Mesothelial cell of epicardium (in vitro differentiated cells): ENCODE results near the gene RSRC1. TPM values are rescaled to one million over a fixed set of nuclear protein-coding genes. Genes with fewer than 3 reads are reported as not detected.

ENCODE experiments used
- DNase-seq, 2 experiments: peaks; one replicate each; pipeline ENCODE4 v3.0.0; 2021; ENCODE audit warnings: low spot score in 2 of 2; ENCODE audit not compliant: unreplicated experiment in 2 of 2
- H3K27ac Mint-ChIP-seq: 2 replicates; pipeline ENCODE4 v1.8.0; 2021; ENCODE audit warnings: mixed read lengths
- H3K27me3 Mint-ChIP-seq: 2 replicates; pipeline ENCODE4 v1.8.0; 2021; ENCODE audit warnings: low read depth, mixed read lengths
- H3K36me3 Mint-ChIP-seq: 2 replicates; pipeline ENCODE4 v1.8.0; 2021; ENCODE audit warnings: mixed read lengths
- H3K4me1 Mint-ChIP-seq: 2 replicates; pipeline ENCODE4 v1.8.0; 2021; ENCODE audit warnings: mixed read lengths
- H3K4me3 Mint-ChIP-seq: 2 replicates; pipeline ENCODE4 v1.8.0; 2021; ENCODE audit warnings: mild to moderate bottlenecking, moderate library complexity, mixed read lengths
- H3K9me3 Mint-ChIP-seq: 2 replicates; pipeline ENCODE4 v1.8.0; 2021; ENCODE audit warnings: mixed read lengths
- total RNA-seq: library from RNA; stranded (reverse); gene quantifications from 3 replicates; pipeline ENCODE4 v1.2.1, GENCODE V29; 2021
- TF ChIP-seq, protein P1 (sequence below): fragments of 200-600 bp; sonication (generic); IDR thresholded peaks from one replicate; pipeline ENCODE4 v1.5.0; 2021; ENCODE audit warnings: antibody characterized with exemption; ENCODE audit not compliant: unreplicated experiment

RSRC1 gene
- total RNA-seq, 1 donor from 2014 or later: 34.9 TPM

DNA sequence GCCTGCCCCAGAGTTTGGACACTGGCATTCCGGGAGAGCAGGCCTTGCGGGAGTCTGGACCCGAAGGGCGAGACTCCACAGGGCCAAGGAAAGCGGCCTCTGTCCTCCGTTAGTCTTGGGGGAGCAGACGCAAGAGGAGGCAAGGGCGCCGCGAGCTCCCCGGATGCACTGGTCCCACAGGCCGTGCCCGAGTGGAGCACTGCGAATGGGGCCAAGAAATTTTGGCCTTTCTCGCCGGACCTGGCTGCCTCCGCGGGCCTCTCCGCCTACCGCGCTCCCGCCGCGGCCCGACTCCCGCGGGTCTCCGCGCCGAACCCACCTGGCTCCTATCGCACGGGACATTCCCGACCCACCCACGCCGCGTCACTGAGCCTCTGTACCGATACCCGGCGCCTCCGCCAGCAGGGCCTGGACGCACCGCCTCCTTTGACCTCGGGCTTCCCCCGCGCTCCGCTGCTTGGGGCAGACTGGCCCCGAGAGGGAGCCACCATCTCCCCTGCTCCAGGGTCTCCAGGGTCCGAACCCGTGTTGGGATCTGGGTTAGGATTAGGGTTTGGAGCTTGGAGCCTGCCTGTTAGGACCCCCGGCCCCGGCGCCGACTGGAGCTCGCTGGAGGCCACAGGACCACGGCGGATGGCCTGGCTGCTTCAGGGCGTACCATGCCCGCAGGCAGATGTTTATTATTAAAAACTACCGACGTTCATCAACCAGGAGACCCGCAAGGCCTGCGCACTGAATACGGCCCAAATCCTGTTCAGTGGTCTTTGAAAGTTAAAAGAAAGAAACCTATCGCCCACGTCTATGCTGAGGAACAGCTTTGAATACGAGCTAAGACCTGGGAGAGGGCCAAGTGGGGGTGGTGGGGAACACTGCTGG is 15.4 kb upstream of the RSRC1 start:
- Mint-ChIP-seq H3K36me3 (no peaks in the 10 kb centered on the region), H3K27me3 (peaks cover 99% of the 10 kb centered on the region), H3K4me1 (peaks cover 8% of the 10 kb centered on the region), H3K9me3 (no peaks in the 10 kb centered on the region), H3K27ac (no peak overlapping the region), H3K4me3 (peak overlapping the region; percentile 25)
- TF ChIP-seq, protein P1, sequence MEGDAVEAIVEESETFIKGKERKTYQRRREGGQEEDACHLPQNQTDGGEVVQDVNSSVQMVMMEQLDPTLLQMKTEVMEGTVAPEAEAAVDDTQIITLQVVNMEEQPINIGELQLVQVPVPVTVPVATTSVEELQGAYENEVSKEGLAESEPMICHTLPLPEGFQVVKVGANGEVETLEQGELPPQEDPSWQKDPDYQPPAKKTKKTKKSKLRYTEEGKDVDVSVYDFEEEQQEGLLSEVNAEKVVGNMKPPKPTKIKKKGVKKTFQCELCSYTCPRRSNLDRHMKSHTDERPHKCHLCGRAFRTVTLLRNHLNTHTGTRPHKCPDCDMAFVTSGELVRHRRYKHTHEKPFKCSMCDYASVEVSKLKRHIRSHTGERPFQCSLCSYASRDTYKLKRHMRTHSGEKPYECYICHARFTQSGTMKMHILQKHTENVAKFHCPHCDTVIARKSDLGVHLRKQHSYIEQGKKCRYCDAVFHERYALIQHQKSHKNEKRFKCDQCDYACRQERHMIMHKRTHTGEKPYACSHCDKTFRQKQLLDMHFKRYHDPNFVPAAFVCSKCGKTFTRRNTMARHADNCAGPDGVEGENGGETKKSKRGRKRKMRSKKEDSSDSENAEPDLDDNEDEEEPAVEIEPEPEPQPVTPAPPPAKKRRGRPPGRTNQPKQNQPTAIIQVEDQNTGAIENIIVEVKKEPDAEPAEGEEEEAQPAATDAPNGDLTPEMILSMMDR: no peak
- no peak for DNase-seq

DNA sequence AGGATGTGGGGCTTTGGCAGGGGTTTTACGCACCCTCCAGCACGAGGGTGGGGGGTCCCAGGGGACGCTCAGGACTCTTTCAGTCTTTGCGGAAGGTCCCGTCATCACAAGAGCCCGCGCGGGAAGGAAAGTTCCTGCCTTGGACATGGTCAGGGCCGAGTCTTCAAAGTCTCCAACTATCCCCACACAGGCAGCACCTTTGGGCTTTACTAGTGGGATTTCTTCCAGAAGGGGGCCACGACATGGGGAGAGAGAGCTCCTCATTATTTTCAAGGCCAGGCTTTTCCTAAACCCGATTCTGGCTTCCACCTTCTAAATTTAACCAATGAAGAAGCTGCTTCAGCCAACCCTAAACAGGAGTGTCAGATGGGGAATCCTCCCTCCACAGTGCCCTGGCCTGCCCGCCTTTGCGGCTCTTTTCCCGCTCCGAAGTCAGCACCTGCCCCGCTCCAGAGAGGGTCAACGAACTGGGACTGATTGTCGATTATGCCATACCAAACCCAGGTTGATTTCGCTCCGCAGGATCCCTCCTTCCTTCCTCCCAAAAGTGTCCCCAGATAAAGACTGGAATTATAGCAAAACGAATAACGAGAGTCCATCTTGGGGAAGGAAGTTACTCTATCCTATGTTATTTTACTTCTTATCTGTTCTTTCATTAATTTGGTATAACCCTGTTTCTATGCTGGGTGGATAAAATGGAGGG is 14.6 kb upstream of the RSRC1 start:
- no peak overlapping the region for H3K4me3 Mint-ChIP-seq

DNA sequence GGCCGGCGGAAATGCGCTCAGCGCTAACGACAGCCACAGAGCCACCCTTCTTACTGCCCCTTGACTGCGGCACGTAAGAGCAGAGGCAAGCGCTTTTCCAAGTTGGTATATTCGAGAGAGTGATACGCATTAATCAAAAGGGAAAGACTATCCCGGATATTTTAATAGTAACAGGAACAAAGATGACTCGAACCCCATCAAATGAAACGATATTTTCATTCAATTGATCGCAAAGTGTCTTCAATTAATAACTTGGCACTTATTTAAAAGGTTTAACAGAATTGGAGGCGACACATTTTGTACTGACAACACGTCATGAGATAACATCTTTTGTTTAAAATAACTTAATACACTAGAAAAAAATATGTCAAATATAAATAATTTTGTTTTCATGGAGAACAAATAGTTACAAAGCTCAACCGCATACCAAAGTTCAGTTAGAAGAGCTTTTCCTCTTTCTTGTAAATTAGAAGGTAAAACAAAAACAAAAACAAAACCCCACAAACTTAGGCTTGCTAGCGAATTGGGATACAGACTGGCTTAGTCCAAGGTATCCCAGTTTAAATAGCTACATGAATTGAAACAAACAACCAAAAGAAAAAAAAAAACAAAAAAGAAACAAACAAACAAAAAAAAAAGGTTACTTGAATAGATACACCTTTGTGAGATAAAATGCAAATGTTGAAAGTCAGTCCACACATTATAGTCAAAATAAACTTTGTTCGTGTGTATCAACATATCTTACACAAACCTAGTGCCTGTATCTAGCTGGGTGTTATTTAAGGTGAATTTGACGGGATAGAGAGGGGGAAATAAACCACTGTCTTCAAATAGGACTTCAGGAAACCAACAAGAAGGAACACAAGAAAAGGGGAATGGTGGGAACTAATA is 13.8 kb upstream of the RSRC1 start:
- Mint-ChIP-seq H3K27me3 (peaks cover 99% of the 10 kb centered on the region), H3K4me3 (no peak overlapping the region), H3K36me3 (no peaks in the 10 kb centered on the region), H3K4me1 (peaks cover 8% of the 10 kb centered on the region), H3K9me3 (no peaks in the 10 kb centered on the region), H3K27ac (no peak overlapping the region)
- DNase-seq: no peak
- TF ChIP-seq, protein P1: no peak

More for the DNA sequence above, 14.6 kb upstream of the RSRC1 start:
- H3K36me3 Mint-ChIP-seq: no peaks in the 10 kb centered on the region
- no peak overlapping the region for H3K27ac Mint-ChIP-seq
- no peak for DNase-seq
- TF ChIP-seq, protein P1: no peak
- peaks cover 99% of the 10 kb centered on the region for H3K27me3 Mint-ChIP-seq
- H3K4me1 Mint-ChIP-seq: peaks cover 8% of the 10 kb centered on the region
- no peaks in the 10 kb centered on the region for H3K9me3 Mint-ChIP-seq

DNA sequence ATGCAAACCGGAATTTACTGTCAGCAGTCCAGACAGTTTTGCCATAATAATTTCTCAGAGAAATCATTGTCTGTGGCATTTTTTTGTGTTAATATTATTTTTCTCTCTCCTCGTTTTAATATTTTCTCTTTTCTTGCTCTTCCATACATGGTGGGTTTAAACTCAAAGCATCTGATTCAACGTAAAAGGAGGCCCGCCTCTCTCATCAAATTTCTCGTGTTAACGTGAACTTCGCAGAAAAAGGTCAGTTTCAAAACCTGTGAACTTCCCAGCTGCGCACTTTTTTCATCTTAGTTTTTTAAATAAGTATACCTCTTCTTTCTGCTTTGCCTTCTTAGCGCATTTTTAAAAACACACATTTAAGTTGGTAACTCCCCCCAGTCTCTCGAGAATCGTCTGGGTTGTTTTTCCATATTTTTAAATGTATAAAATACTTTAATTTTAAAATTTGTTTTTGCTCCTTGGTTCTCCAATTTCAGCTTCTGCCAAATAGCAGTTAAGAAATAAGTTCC is 12.8 kb upstream of the RSRC1 start:
- H3K9me3 Mint-ChIP-seq: no peaks in the 10 kb centered on the region
- H3K4me3 Mint-ChIP-seq: no peak overlapping the region
- DNase-seq: no peak
- H3K4me1 Mint-ChIP-seq: peaks cover 8% of the 10 kb centered on the region
- no peak overlapping the region for H3K27ac Mint-ChIP-seq
- no peaks in the 10 kb centered on the region for H3K36me3 Mint-ChIP-seq
- H3K27me3 Mint-ChIP-seq: peaks cover 100% of the 10 kb centered on the region
- TF ChIP-seq, protein P1: no peak

DNA sequence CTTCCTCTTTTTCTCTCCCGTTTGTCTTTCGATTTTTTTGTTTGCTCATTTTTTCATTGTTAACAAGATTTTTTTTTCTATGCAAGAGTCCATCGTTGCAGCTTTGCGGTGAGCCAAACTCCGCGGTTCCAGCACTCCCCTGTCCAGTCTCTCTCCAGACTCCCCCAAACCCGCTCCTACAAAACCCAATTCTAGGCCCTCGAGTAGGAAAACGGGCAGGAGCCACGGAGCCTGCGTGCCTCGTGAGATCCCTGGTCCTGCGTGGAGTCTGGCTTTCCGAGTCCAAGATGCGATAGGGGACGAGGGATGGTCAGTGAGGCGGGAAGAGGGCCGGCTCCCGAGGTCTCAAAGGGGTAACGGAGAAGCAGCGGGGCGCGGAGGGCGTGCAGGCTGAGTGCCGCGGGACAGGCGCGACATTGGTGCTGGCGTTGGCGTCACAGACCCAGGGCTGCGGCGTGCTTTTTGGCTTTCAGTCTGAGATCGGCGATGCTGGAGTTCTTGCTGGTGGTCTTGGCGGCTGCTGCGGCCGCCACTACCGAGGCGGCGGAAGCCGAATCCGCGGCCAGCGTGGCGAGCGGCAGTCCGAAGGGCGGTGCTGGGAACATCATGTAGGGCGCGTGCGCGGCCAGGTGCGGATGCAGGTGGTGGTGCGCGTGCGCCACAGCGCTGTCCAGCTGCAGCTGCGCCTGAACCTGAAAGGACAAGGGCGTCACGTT is 12.1 kb upstream of the RSRC1 start:
- H3K4me1 Mint-ChIP-seq: peaks cover 9% of the 10 kb centered on the region
- H3K9me3 Mint-ChIP-seq: no peaks in the 10 kb centered on the region
- no peak overlapping the region for H3K27ac Mint-ChIP-seq
- TF ChIP-seq, protein P1: no peak
- peak overlapping the region; percentile 79 for H3K4me3 Mint-ChIP-seq
- peaks cover 100% of the 10 kb centered on the region for H3K27me3 Mint-ChIP-seq
- DNase-seq: peak; percentile 71 to 89
- H3K36me3 Mint-ChIP-seq: no peaks in the 10 kb centered on the region
